Mesothelial cell of epicardium (in vitro differentiated cells): ENCODE results near the gene FAM200A. TPM values are rescaled to one million over a fixed set of nuclear protein-coding genes. Genes with fewer than 3 reads are reported as not detected.
A peak's percentile ranks its signal among the peaks of the same experiment; 100 is the strongest.

Source experiments
- DNase-seq, 2 experiments: peaks; one replicate each; pipeline ENCODE4 v3.0.0; 2021; ENCODE audit warnings: low spot score in 2 of 2; ENCODE audit not compliant: unreplicated experiment in 2 of 2
- H3K27ac Mint-ChIP-seq: 2 replicates; pipeline ENCODE4 v1.8.0; 2021; ENCODE audit warnings: mixed read lengths
- H3K27me3 Mint-ChIP-seq: 2 replicates; pipeline ENCODE4 v1.8.0; 2021; ENCODE audit warnings: low read depth, mixed read lengths
- H3K36me3 Mint-ChIP-seq: 2 replicates; pipeline ENCODE4 v1.8.0; 2021; ENCODE audit warnings: mixed read lengths
- H3K4me1 Mint-ChIP-seq: 2 replicates; pipeline ENCODE4 v1.8.0; 2021; ENCODE audit warnings: mixed read lengths
- H3K4me3 Mint-ChIP-seq: 2 replicates; pipeline ENCODE4 v1.8.0; 2021; ENCODE audit warnings: mild to moderate bottlenecking, moderate library complexity, mixed read lengths
- H3K9me3 Mint-ChIP-seq: 2 replicates; pipeline ENCODE4 v1.8.0; 2021; ENCODE audit warnings: mixed read lengths
- total RNA-seq: library from RNA; stranded (reverse); gene quantifications from 3 replicates; pipeline ENCODE4 v1.2.1, GENCODE V29; 2021
- TF ChIP-seq, protein P1 (sequence below): fragments of 200-600 bp; sonication (generic); IDR thresholded peaks from one replicate; pipeline ENCODE4 v1.5.0; 2021; ENCODE audit warnings: antibody characterized with exemption; ENCODE audit not compliant: unreplicated experiment

FAM200A gene
- total RNA-seq = 8.0 to 9.4 TPM (median 9.3 TPM) in 3 replicates

DNA sequence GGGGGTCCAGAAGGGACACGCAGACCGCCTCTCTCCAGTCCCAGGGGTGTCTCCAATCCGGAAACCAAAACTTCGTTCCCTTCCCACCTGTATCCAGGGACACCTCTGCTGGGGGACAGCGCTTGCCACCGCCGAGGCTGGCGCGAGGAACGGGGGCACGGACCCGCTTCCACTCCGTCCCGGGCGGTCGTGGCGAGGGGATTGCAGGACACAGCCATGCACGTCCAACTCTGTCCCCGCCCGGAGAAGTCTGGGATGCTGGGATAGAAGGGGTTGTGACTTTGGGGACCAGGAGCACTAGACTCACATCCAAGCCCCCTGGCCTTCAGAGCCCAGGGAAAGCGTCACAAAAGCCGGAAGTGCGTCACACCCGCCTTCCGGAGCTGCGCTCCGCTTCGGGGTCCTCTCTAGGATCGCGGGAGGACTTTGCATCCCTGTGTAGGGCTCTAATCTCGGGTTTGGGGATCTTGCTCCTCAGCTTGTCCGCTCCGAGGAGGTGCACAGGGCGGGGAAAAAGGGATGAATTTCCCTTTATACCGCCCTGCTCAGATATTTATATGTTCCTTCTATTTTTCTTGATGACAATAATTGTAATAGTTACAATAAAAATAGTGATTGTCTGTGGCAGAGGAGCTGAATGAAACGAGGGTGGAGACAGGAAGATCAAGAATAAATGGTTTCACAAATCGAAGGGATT lies at the start of gene FAM200A:
TSS of gene FAM200A (minus strand) at position 348 of the 697 bp plus-strand sequence. CDS start 3,707 bp downstream, outside the sequence.
- DNase-seq = peak; percentile 60 to 81
- no peaks in the 10 kb centered on the region for H3K27me3 Mint-ChIP-seq

DNA sequence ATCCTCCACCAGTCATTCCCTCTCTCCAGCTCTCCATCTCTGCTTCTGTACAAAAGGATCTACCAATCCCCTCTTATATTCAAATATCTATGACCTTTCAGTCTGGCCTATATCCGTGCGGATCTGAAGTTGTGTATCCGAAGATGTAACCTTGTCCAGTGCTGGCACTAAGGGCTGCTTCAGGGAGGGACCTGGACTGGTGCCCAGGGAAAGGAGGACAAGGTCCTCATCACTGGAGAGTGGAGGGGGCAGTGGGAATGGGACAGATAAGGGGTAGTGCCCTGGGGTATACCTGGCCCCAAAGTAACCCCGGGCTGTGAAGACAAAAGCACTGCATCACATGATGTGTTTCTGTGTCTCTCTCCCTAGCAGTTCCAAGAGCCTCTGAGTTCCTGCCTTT lies 47.9 kb upstream of the FAM200A start:
- Mint-ChIP-seq H3K27ac (no peak overlapping the region), H3K36me3 (no peaks in the 10 kb centered on the region), H3K27me3 (no peaks in the 10 kb centered on the region), H3K4me3 (no peak overlapping the region), H3K4me1 (no peaks in the 10 kb centered on the region), H3K9me3 (no peaks in the 10 kb centered on the region)
- no peak for DNase-seq
- TF ChIP-seq, protein P1, sequence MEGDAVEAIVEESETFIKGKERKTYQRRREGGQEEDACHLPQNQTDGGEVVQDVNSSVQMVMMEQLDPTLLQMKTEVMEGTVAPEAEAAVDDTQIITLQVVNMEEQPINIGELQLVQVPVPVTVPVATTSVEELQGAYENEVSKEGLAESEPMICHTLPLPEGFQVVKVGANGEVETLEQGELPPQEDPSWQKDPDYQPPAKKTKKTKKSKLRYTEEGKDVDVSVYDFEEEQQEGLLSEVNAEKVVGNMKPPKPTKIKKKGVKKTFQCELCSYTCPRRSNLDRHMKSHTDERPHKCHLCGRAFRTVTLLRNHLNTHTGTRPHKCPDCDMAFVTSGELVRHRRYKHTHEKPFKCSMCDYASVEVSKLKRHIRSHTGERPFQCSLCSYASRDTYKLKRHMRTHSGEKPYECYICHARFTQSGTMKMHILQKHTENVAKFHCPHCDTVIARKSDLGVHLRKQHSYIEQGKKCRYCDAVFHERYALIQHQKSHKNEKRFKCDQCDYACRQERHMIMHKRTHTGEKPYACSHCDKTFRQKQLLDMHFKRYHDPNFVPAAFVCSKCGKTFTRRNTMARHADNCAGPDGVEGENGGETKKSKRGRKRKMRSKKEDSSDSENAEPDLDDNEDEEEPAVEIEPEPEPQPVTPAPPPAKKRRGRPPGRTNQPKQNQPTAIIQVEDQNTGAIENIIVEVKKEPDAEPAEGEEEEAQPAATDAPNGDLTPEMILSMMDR = no peak

More for the DNA sequence above, at the start of gene FAM200A:
- Mint-ChIP-seq H3K9me3 (peaks cover 13% of the 10 kb centered on the region), H3K36me3 (peaks cover 35% of the 10 kb centered on the region), H3K4me3 (peak within 1 kb of the TSS; percentile 93), H3K27ac (peak within 1 kb of the TSS; percentile 95), H3K4me1 (peaks cover 18% of the 10 kb centered on the region)
- TF ChIP-seq, protein P1 = no peak

DNA sequence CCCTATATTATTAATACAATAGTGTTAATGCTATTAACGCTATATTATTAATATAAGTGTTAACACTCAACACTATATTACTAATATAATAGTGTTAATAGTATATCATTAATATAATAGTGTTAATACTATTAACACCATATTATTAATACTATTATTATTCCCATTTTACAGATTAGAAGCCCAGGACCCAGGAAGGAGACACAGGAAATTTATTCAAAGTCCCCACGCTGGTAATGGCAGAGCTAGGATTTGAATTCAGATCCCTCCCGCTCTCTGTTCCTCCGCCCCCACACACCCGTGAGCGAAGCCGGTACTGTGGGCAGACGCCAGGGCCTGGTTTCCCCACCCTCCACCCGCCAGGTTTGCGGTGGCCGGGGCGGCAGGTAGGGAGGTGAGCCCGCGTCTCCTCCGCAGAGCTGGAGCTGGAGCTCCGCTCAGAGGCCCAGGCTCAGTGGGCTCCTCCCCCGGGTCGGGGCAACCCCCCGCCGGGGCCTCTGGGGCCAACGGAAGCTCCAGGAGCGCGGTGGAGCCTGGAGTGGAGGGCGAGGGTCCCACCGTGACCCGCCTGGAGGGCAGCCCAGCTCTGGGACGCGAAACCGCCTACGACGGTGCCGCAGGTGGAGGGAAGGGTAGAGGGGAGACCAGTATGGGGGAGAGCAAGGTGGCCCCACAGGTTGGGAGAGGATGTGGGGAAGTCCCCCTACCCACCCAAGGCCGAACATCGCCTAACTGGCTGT lies 46.0 kb upstream of the FAM200A start, which contains the start of gene TMEM225B:
TSS of gene TMEM225B (plus strand) at position 506 of the 740 bp plus-strand sequence. CDS start 6,122 bp downstream, outside the sequence.
- TF ChIP-seq, protein P1 = no peak
- Mint-ChIP-seq H3K27ac (no peak within 1 kb of the TSS), H3K4me1 (no peaks in the 10 kb centered on the region), H3K36me3 (no peaks in the 10 kb centered on the region), H3K27me3 (no peaks in the 10 kb centered on the region), H3K4me3 (no peak within 1 kb of the TSS), H3K9me3 (no peaks in the 10 kb centered on the region)
- DNase-seq = no peak

DNA sequence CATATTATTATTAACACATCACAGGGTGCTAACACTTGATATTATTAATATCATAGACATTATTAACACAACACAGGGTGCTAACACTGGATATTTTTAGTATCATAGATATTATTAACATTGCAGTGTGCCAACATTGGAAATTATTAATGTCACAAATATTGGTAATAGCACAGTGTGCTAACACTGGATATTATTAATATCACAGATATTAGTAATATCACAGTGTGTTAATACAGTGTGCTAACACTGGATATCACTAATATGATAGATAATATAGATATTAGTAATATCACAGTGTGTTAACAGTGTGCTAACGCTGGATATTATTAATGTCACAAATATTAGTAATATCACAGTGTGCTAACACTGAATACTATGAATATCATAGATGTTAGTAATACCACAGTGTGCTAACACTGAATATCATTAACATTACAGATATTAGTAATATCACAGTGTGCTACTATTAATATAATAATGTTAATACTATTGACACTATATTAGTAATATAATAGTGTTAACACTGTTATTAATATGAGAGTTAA lies 44.6 kb upstream of the FAM200A start:
- no peak for DNase-seq
- Mint-ChIP-seq H3K27ac (no peak overlapping the region), H3K9me3 (no peaks in the 10 kb centered on the region), H3K27me3 (no peaks in the 10 kb centered on the region), H3K4me3 (no peak overlapping the region), H3K4me1 (no peaks in the 10 kb centered on the region), H3K36me3 (no peaks in the 10 kb centered on the region)
- TF ChIP-seq, protein P1 = no peak

DNA sequence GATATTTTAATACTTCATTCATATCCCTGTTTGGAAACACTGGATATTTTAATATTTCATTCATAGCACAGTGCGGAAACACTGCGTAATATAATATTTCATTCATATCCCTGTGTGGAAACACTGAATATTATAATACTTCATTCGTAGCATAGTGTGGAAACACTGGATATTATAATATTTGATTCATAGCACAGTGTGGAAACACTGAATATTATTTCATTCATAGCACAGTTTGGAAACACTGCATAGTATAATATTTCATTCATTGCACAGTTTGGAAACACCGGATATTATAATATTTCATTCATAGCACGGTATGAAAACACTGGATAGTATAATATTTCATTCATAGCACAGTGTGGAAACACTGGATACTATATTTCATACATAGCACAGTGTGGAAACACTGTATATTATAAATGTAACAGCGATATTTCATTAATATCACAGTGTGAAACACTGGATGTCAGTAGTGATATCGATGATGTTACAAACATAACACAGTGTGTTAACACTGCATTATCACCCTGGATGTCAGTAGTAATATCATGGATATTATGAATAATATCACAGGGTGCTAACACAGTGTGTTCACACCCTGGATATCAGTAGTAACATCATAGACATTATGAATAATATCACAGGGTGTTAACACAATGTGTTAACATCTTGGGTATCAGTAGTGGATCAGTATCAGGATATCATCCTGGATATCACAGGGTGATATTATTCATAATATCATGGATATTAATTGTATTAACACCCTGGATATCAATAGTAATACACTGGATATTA lies 43.2 kb upstream of the FAM200A start:
- TF ChIP-seq, protein P1 = no peak
- no peak for DNase-seq
- H3K36me3 Mint-ChIP-seq = no peaks in the 10 kb centered on the region
- no peaks in the 10 kb centered on the region for H3K4me1 Mint-ChIP-seq
- H3K9me3 Mint-ChIP-seq = no peaks in the 10 kb centered on the region
- no peaks in the 10 kb centered on the region for H3K27me3 Mint-ChIP-seq
- H3K4me3 Mint-ChIP-seq = no peak overlapping the region
- H3K27ac Mint-ChIP-seq = no peak overlapping the region
